GM10248 (cell line): ENCODE data around the gene C1R.

Experiments used
- CTCF ChIA-PET: fragments of 300-600 bp; sonication (Branson Sonifier 250); formaldehyde crosslinking; extraction: SDS; loops from one replicate; lab custom pipeline; 2021; ENCODE audit warnings: antibody characterized with exemption; lab: Yijun Ruan, JAX
- POLR2A ChIA-PET: fragments of 350-650 bp; sonication (Branson Sonifier 250); formaldehyde crosslinking; extraction: SDS; loops from one replicate; lab custom pipeline; 2020; ENCODE audit warnings: antibody characterized with exemption; lab: Yijun Ruan, JAX
- DNase-seq: peaks from one replicate; pipeline ENCODE4 v3.0.0; 2012; ENCODE audit errors: extremely low spot score
- CTCF ChIP-seq: IDR thresholded peaks from 2 replicates; pipeline ENCODE4 v1.5.1; 2012; ENCODE audit warnings: mild to moderate bottlenecking, low read depth; ENCODE audit errors: extremely low read depth, missing control alignments, control extremely low read depth

The C1R gene

GRCh38 chr12:7128681-7129286 lies 36.5 kb upstream of the C1R start, which contains the start of gene RBP5:
Gene RBP5 (minus strand): TSS chr12:7128889. CDS start chr12:7128775, 114 bp downstream.
- POLR2A ChIA-PET = no interaction called here
- no peak for DNase-seq
- no peak for TF ChIP-seq CTCF
- CTCF ChIA-PET = interaction anchor here (1.0 to 2.0 kb wide), 3 partner anchors 9 to 20 kb away, joined by 4 to 10 read pairs (median 6); partner anchors contain the start of gene C1RL

- DNase-seq = no peak
- ChIA-PET CTCF (no interaction called here), POLR2A (no interaction called here)
- no peak for TF ChIP-seq CTCF
Observed at GRCh38 chr12:7127916-7128626, 35.8 kb upstream of the C1R start.

- DNase-seq = no peak
- CTCF ChIA-PET = interaction anchor here (11.5 kb wide), 1 partner anchor 15 kb away, joined by 108 read pairs; the partner anchor contains the start of gene C1RL
- no peak for TF ChIP-seq CTCF
- POLR2A ChIA-PET = no interaction called here
Observed at GRCh38 chr12:7125632-7126227, 33.5 kb upstream of the C1R start.

GRCh38 chr12:7123806-7124522 lies 31.7 kb upstream of the C1R start:
- POLR2A ChIA-PET = no interaction called here
- no peak for DNase-seq
- CTCF ChIA-PET = interaction anchor here (1.1 to 11.5 kb wide), 2 partner anchors 13 to 21 kb away, joined by 3 to 108 read pairs; partner anchors contain the start of gene C1RL
- no peak for TF ChIP-seq CTCF

- TF ChIP-seq CTCF = no peak
- CTCF ChIA-PET = interaction anchor here (0.9 to 11.5 kb wide), 3 partner anchors 8 to 250 kb away, joined by 3 to 108 read pairs (median 4); partner anchors contain the start of genes C1RL and SPSB2
- POLR2A ChIA-PET = no interaction called here
- DNase-seq = no peak
Observed at GRCh38 chr12:7122811-7123769, 30.8 kb upstream of the C1R start.
